ENCODE results near the gene GLOD4. TPM values are rescaled to one million over a fixed set of nuclear protein-coding genes. Genes with fewer than 3 reads are reported as not detected.
"Not testable (repeated sequence)": the region's sequence is repeated elsewhere in the genome, so short reads cannot be mapped to it uniquely, and the experiment has no call there.

The GLOD4 gene
- total and polyA plus RNA-seq, 7 donors, result 13.5 to 29.2 (median 21.3) TPM

DNA sequence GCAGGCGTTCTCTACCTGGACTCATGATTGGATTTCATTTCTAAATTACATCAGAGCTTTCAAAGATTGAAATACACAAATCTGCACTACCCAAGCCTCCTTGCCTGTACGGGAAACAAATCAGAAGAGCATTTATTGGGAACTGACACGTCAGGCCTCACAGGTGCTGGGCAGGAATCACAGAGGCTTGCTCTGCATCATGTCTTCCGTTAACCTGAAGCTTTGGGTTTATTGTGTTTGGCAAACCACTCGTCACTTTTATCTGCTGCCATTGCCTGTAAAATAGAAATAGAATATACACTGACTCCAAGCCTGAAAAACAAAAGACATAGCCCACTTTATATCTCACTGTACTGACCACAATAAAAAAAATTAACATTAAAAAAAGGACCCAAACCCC, 22.1 kb downstream of the GLOD4 start:
- no peaks in the 10 kb centered on the region for H3K27me3 ChIP-seq (ENCODE audit: insufficient read depth in 3 of 3, low read length in 2 of 3)
- ATAC-seq (no peak), DNase-seq (no peak)
- no peak overlapping the region for H3K27ac ChIP-seq
- no peak overlapping the region for H3K4me3 ChIP-seq
- H3K9me3 ChIP-seq, result no peaks in the 10 kb centered on the region
- no peaks in the 10 kb centered on the region for H3K4me1 ChIP-seq
- TF ChIP-seq, protein P1, sequence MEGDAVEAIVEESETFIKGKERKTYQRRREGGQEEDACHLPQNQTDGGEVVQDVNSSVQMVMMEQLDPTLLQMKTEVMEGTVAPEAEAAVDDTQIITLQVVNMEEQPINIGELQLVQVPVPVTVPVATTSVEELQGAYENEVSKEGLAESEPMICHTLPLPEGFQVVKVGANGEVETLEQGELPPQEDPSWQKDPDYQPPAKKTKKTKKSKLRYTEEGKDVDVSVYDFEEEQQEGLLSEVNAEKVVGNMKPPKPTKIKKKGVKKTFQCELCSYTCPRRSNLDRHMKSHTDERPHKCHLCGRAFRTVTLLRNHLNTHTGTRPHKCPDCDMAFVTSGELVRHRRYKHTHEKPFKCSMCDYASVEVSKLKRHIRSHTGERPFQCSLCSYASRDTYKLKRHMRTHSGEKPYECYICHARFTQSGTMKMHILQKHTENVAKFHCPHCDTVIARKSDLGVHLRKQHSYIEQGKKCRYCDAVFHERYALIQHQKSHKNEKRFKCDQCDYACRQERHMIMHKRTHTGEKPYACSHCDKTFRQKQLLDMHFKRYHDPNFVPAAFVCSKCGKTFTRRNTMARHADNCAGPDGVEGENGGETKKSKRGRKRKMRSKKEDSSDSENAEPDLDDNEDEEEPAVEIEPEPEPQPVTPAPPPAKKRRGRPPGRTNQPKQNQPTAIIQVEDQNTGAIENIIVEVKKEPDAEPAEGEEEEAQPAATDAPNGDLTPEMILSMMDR (IDR thresholded peaks at IDR 0.05), result no peak
- peaks cover 3 to 71% of the 10 kb centered on the region in 2 donors for H3K36me3 ChIP-seq (ENCODE audit: insufficient read depth in 1 of 2, low read depth in 1 of 2)
- 82 to 89% (median 85%) methylated on average over 5 of the region's 5 CpGs for WGBS, 3 donors
- intact Hi-C loops (cut with DNase I), result no loop called here

DNA sequence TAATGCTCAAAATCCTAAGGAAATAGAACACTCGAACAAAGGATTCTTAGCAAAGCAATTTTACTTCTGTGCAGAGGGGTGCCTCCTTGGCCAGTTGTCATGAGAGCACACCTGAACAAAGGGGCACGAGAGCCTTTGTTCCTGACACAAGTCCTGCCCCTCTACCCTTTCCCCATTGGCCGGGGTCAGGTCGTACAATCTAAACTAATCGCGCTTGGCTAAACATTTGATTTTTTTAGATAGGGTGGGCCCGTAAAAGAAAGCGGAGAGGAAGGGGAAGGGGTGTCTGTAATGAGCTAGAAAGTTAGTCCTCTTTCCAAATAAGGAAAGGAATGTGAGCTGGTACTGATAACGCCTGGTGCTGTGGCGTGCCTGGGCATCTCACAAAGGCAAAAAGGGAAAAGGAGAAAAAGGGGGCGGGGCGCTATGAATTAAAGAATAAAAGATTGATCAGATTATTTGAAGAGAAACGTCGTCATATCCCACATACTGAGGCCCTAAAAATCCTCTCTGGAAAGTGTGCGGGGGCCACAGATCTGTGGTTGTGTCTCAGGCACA, 26.0 kb downstream of the GLOD4 start:
- intact Hi-C loops (cut with DNase I); H3K27me3 ChIP-seq (ENCODE audit: insufficient read depth in 3 of 3, low read length in 2 of 3); ATAC-seq; H3K9me3 ChIP-seq; DNase-seq; H3K27ac ChIP-seq; H3K4me3 ChIP-seq; H3K4me1 ChIP-seq: not testable (repeated sequence)
- H3K36me3 ChIP-seq (ENCODE audit: insufficient read depth in 1 of 2, low read depth in 1 of 2), result peaks cover 3 to 35% of the 10 kb centered on the region in 2 donors
- 76 to 88% (median 82%) methylated on average over 15 of the region's 15 CpGs for WGBS, 3 donors

DNA sequence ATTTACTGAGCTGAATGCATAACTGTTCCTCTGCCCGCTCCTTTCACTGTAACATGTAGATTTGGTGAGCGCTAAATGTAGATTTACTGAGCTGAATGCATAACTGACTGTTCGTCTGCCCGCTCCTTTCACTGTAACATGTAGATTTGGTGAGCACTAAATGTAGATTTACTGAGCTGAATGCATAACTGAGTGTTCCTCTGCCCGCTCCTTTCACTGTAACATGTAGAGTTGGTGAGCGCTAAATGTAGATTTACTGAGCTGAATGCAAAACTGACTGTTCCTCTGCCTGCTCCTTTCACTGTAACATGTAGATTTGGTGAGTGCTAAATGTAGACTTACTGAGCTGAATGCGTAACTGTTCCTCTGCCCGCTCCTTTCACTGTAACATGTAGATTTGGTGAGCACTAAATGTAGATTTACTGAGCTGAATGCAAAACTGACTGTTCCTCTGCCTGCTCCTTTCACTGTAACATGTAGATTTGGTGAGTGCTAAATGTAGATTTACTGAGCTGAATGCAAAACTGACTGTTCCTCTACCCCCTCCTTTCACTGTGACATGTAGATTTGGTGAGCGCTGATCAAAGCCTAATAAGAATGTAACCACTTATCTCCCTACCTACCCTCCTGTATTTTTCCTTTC, 26.6 kb downstream of the GLOD4 start:
- H3K27ac ChIP-seq; DNase-seq; H3K4me1 ChIP-seq; ATAC-seq; H3K9me3 ChIP-seq; intact Hi-C loops (cut with DNase I); H3K4me3 ChIP-seq; H3K27me3 ChIP-seq (ENCODE audit: insufficient read depth in 3 of 3, low read length in 2 of 3): not testable (repeated sequence)
- peaks cover 3 to 35% of the 10 kb centered on the region in 2 donors for H3K36me3 ChIP-seq (ENCODE audit: insufficient read depth in 1 of 2, low read depth in 1 of 2)
- WGBS, 3 donors, result 96 to 98% (median 97%) methylated on average over 9 of the region's 9 CpGs

DNA sequence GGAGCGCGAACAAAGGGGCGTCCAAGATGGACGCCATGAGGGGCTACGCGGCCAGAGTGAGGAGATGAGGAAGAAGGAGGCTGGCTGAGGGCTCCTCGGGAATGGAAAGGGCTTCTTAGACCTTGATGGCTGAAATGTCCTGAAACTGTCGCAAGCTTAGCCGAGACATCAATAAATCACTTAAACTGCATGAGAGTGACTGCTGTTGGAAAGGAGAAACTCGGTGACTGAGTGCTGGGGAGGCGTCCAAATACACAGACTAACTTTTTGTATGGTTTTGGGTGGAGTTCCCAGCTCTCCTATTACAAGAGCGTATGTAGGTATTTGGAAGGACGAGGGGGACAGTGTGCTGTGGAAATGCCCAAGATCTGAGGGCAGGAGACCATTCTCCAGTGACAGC, 28.7 kb downstream of the GLOD4 start:
- H3K4me3 ChIP-seq, result no peak overlapping the region
- no peaks in the 10 kb centered on the region for H3K9me3 ChIP-seq
- H3K27ac ChIP-seq, result no peak overlapping the region
- no peak for DNase-seq
- WGBS, 3 donors, result 76 to 78% (median 76%) methylated on average over 13 of the region's 13 CpGs
- H3K36me3 ChIP-seq (ENCODE audit: insufficient read depth in 1 of 2, low read depth in 1 of 2), result peaks cover 3 to 17% of the 10 kb centered on the region in 2 donors
- TF ChIP-seq, protein P1 (IDR thresholded peaks at IDR 0.05), result no peak
- H3K27me3 ChIP-seq (ENCODE audit: insufficient read depth in 3 of 3, low read length in 2 of 3), result no peaks in the 10 kb centered on the region
- peaks cover 7% of the 10 kb centered on the region for H3K4me1 ChIP-seq
- no peak for ATAC-seq
- intact Hi-C loops (cut with DNase I), result no loop called here

DNA sequence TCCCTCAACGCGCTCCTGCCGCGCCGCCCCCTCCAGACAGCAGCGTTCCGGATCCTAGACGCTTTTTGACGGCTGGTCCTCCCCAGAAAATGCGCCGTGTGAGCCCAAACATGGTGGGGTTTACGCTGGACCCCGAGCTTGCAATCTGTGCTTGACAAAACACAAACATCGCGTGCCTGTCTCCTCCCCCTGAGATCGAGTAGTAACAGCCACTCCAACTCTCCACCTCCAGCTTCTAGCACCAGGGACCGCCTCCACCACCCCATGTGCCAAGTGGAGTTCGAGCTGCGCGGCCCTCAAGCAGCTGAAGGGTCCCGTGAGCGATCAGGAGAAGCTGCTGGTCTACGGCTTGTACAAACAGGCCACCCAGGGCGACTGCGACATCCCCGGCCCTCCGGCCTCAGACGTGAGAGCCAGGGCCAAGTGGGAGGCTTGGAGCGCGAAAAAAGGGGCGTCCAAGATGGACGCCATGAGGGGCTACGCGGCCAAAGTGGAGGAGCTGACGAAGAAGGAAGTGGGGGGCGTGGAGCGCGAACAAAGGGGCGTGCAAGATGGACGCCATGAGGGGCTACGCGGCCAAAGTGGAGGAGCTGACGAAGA, 29.4 kb downstream of the GLOD4 start:
- 19 to 26% (median 21%) methylated on average over 43 of the region's 43 CpGs for WGBS, 3 donors
- peak overlapping the region; percentile 80 for H3K4me3 ChIP-seq
- H3K27me3 ChIP-seq (ENCODE audit: insufficient read depth in 3 of 3, low read length in 2 of 3), result no peaks in the 10 kb centered on the region
- H3K36me3 ChIP-seq (ENCODE audit: insufficient read depth in 1 of 2, low read depth in 1 of 2), result peaks cover 3 to 22% of the 10 kb centered on the region in 2 donors
- peak overlapping the region; percentile 77 for H3K27ac ChIP-seq
- DNase-seq (peak; percentile 79 to 87), ATAC-seq (peak; percentile 52 to 74 (median 55))
- no peaks in the 10 kb centered on the region for H3K9me3 ChIP-seq
- intact Hi-C loops (cut with DNase I), result no loop called here
- TF ChIP-seq, protein P1 (IDR thresholded peaks at IDR 0.05), result no peak
- H3K4me1 ChIP-seq, result peaks cover 7% of the 10 kb centered on the region

Measured in psoas muscle (tissue), 8 donors.